ENCODE results near the gene ITSN1.

Gene ITSN1

GRCh38 chr21:33729641-33730040 is 87.3 kb downstream of the ITSN1 start:
- no peak for DNase-seq (ENCODE audit: low spot score)

GRCh38 chr21:33731447-33731846 is 89.1 kb downstream of the ITSN1 start:
- no peak for DNase-seq (ENCODE audit: low spot score)

- no peak for DNase-seq (ENCODE audit: low spot score)
These were observed 89.7 kb downstream of the ITSN1 start for GRCh38 chr21:33732038-33732437.

GRCh38 chr21:33733601-33734000 is 91.3 kb downstream of the ITSN1 start:
- DNase-seq (ENCODE audit: low spot score), result no peak

GRCh38 chr21:33734291-33734690 is 92.0 kb downstream of the ITSN1 start:
- no peak for DNase-seq (ENCODE audit: low spot score)

- no peak for DNase-seq (ENCODE audit: low spot score)
These were observed 92.5 kb downstream of the ITSN1 start for GRCh38 chr21:33734818-33735217.

- no peak for DNase-seq (ENCODE audit: low spot score)
These were observed 94.3 kb downstream of the ITSN1 start for GRCh38 chr21:33736569-33736968.

- no peak for DNase-seq (ENCODE audit: low spot score)
These were observed 97.4 kb downstream of the ITSN1 start for GRCh38 chr21:33739701-33740100.

GRCh38 chr21:33747420-33747819 is 105.1 kb downstream of the ITSN1 start:
- no peak for DNase-seq (ENCODE audit: low spot score)

- no peak for DNase-seq (ENCODE audit: low spot score)
These were observed 106.6 kb downstream of the ITSN1 start for GRCh38 chr21:33748903-33749302.

- no peak for DNase-seq (ENCODE audit: low spot score)
These were observed 107.7 kb downstream of the ITSN1 start for GRCh38 chr21:33750017-33750416.

- peak; percentile 17 for DNase-seq (ENCODE audit: low spot score)
These were observed 108.8 kb downstream of the ITSN1 start for GRCh38 chr21:33751120-33751519.

- no peak for DNase-seq (ENCODE audit: low spot score)
These were observed 109.2 kb downstream of the ITSN1 start for GRCh38 chr21:33751533-33751932.

GRCh38 chr21:33752260-33752659 is 110.0 kb downstream of the ITSN1 start:
- DNase-seq (ENCODE audit: low spot score), result no peak

GRCh38 chr21:33753886-33754285 is 111.6 kb downstream of the ITSN1 start:
- DNase-seq (ENCODE audit: low spot score), result no peak

- DNase-seq (ENCODE audit: low spot score), result no peak
These were observed 112.2 kb downstream of the ITSN1 start for GRCh38 chr21:33754481-33754880.

- DNase-seq (ENCODE audit: low spot score), result no peak
These were observed 113.1 kb downstream of the ITSN1 start for GRCh38 chr21:33755354-33755753.

- DNase-seq (ENCODE audit: low spot score), result peak; percentile 53
These were observed 118.5 kb downstream of the ITSN1 start for GRCh38 chr21:33760641-33761440.

GRCh38 chr21:33761441-33762036 is 119.2 kb downstream of the ITSN1 start:
- DNase-seq (ENCODE audit: low spot score), result peak; percentile 82

GRCh38 chr21:33762803-33763581 is 120.7 kb downstream of the ITSN1 start:
- peak; percentile 36 for DNase-seq (ENCODE audit: low spot score)

- DNase-seq (ENCODE audit: low spot score), result no peak
These were observed 121.2 kb downstream of the ITSN1 start for GRCh38 chr21:33763582-33763899.

GRCh38 chr21:33767236-33767635 is 124.9 kb downstream of the ITSN1 start:
- peak; percentile 40 for DNase-seq (ENCODE audit: low spot score)

- DNase-seq (ENCODE audit: low spot score), result no peak
These were observed 125.7 kb downstream of the ITSN1 start for GRCh38 chr21:33767960-33768359.
